K562 (cell line): ENCODE data around the gene DNAAF2. TPM values are rescaled to one million over a fixed set of nuclear protein-coding genes. Genes with fewer than 3 reads are reported as not detected.
A peak's percentile ranks its signal among the peaks of the same experiment; 100 is the strongest.

Experiments
- ARID4B ChIP-seq: sonication (generic); formaldehyde crosslinking; IDR thresholded peaks from 2 replicates; pipeline ENCODE4 v1.8.0; 2022; ENCODE audit warnings: mild to moderate bottlenecking, missing genetic modification reagents
- ATF2 ChIP-seq: sonication (generic); formaldehyde crosslinking; IDR thresholded peaks from 2 replicates; pipeline ENCODE4 v1.8.1; 2022; ENCODE audit warnings: missing genetic modification reagents
- ATF4 ChIP-seq: fragments of 450-650 bp; formaldehyde crosslinking; IDR thresholded peaks from 2 replicates; pipeline ENCODE4 v1.4.0; 2022; ENCODE audit warnings: mild to moderate bottlenecking, moderate library complexity
- BRD9 ChIP-seq: fragments of 450-650 bp; IDR thresholded peaks from 2 replicates; pipeline ENCODE4 v1.6.1; 2018; ENCODE audit warnings: low read depth; ENCODE audit not compliant: partially characterized antibody
- CREM ChIP-seq: IDR thresholded peaks from 2 replicates; pipeline ENCODE4 v1.6.1; 2014; ENCODE audit warnings: antibody characterized with exemption, low read depth
- ETS2 ChIP-seq: IDR thresholded peaks from 2 replicates; pipeline ENCODE4 v1.6.1; 2016; ENCODE audit warnings: borderline replicate concordance, missing genetic modification characterization, mild to moderate bottlenecking, moderate library complexity, missing compliant biosample characterization; ENCODE audit not compliant: poor library complexity, severe bottlenecking
- ETV5 ChIP-seq: sonication (generic); formaldehyde crosslinking; IDR thresholded peaks from 2 replicates; pipeline ENCODE4 v1.4.0; 2020; ENCODE audit warnings: low read depth, mild to moderate bottlenecking, missing genetic modification reagents
- HLTF ChIP-seq: fragments of 450-650 bp; IDR thresholded peaks from 2 replicates; pipeline ENCODE4 v1.6.1; 2016
- HMGN3 ChIP-seq: IDR thresholded peaks from 2 replicates; pipeline ENCODE4 v1.6.1; 2011; ENCODE audit warnings: borderline replicate concordance, low read depth, mild to moderate bottlenecking, mixed read lengths, low read length; ENCODE audit not compliant: insufficient read length; ENCODE audit errors: extremely low read depth
- MEIS2 ChIP-seq: fragments of 450-650 bp; IDR thresholded peaks from 2 replicates; pipeline ENCODE4 v1.6.1; 2014; ENCODE audit warnings: mild to moderate bottlenecking; ENCODE audit not compliant: partially characterized antibody
- MXD1 ChIP-seq: fragments of 250-450 bp; sonication (Bioruptor Pico); IDR thresholded peaks from 2 replicates; pipeline ENCODE4 v1.8.0; 2021; ENCODE audit warnings: borderline replicate concordance, mild to moderate bottlenecking, moderate library complexity; ENCODE audit not compliant: poor library complexity, severe bottlenecking
- NCOA2 ChIP-seq, 2 experiments: fragments of 450-650 bp; IDR thresholded peaks; 2 replicates each; pipeline ENCODE4 v1.6.1; 2018; ENCODE audit warnings: mild to moderate bottlenecking in 2 of 2, moderate library complexity in 1 of 2; ENCODE audit not compliant: partially characterized antibody in 2 of 2
- SUPT5H ChIP-seq: fragments of 450-650 bp; IDR thresholded peaks from 2 replicates; pipeline ENCODE4 v1.6.1; 2016
- TBP ChIP-seq: optimal IDR thresholded peaks from 2 replicates; pipeline ENCODE3; 2011; ENCODE audit warnings: low read depth, low read length, improper control_type of control experiment
- TCF7L2 ChIP-seq: fragments of 150-350 bp; IDR thresholded peaks from 2 replicates; pipeline ENCODE4 v1.6.1; 2016; ENCODE audit warnings: low read depth, mild to moderate bottlenecking, low read length, moderate library complexity
- THAP7 ChIP-seq: fragments of 250-450 bp; sonication (Bioruptor Pico); IDR thresholded peaks from 2 replicates; pipeline ENCODE4 v1.5.0; 2021
- ZBTB17 ChIP-seq: fragments of 450-650 bp; formaldehyde crosslinking; IDR thresholded peaks from 2 replicates; pipeline ENCODE4 v1.4.0; 2020; ENCODE audit warnings: mild to moderate bottlenecking
- ZNF224 ChIP-seq: sonication (generic); formaldehyde crosslinking; IDR thresholded peaks from 2 replicates; pipeline ENCODE4 v1.8.0; 2022; ENCODE audit warnings: mild to moderate bottlenecking, missing genetic modification reagents
- ZNF23 ChIP-seq: fragments of 250-450 bp; sonication (Bioruptor Pico); IDR thresholded peaks from 2 replicates; pipeline ENCODE4 v1.4.0; 2020; ENCODE audit warnings: mild to moderate bottlenecking
- ZNF785 ChIP-seq: fragments of 250-450 bp; sonication (Bioruptor Pico); IDR thresholded peaks from 2 replicates; pipeline ENCODE4 v1.4.0; 2020; ENCODE audit warnings: mild to moderate bottlenecking
- polyA plus RNA-seq, 8 experiments: library from polyadenylated mRNA; depleted of rRNA in 4 of 8; stranded (reverse) in 5 of 8; unstranded in 3 of 8; fragments of >200 nt; fragmentation: Nextera tagmentation in 2 of 8; fragmentation: Illumina TruSeq in 1 of 8; extraction: Ambion mirVana in 2 of 8; extraction: Trizol in 1 of 8; gene quantifications; 2 replicates each; pipeline versions ENCODE4 v1.2.1 to v1.2.3, GENCODE V29; 2011 to 2014; ENCODE audit warnings: inconsistent platforms in 1 of 8, missing spikeins in 1 of 8
- total RNA-seq, 7 experiments: library from RNA; depleted of rRNA in 6 of 7; stranded (reverse); fragments of >200 nt in 6 of 7; fragmentation: Illumina TruSeq in 2 of 7; extraction: Trizol in 2 of 7; gene quantifications; 2 replicates each; pipeline versions ENCODE4 v1.2.1 to v1.2.3, GENCODE V29; 2011 to 2021; ENCODE audit warnings: low replicate concordance in 1 of 7

DNAAF2 gene
- total and polyA plus RNA-seq, 9 of the 15 experiments (the other 6 are each of a cell fraction or from before 2014, with no cell fraction given), result 2.4 to 14.6 (median 11.1) TPM

- peak; percentile 97; the same call in 1 of the 2 replicates for TF ChIP-seq ATF2 (CRISPR knock-in tag)
- no peak for TF ChIP-seq TCF7L2
- TF ChIP-seq ZNF224 (CRISPR knock-in tag), result no peak
- no peak for TF ChIP-seq THAP7
- TF ChIP-seq ETS2, result no peak
- TF ChIP-seq ARID4B (CRISPR knock-in tag), result no peak; the same call in 1 of the 2 replicates
- no peak for TF ChIP-seq ATF4 (CRISPR knock-in tag)
- TF ChIP-seq MEIS2, result peak; percentile 89
- TF ChIP-seq ZBTB17 (CRISPR knock-in tag), result no peak
- TF ChIP-seq HLTF, result no peak
- peak; percentile 24 for TF ChIP-seq MXD1 (CRISPR knock-in tag)
- no peak for TF ChIP-seq ZNF23 (CRISPR knock-in tag)
- no peak for TF ChIP-seq ETV5 (CRISPR knock-in tag)
- no peak for TF ChIP-seq NCOA2 (IDR thresholded peaks at IDR 0.05; ENCODE audit: partially characterized antibody in 2 of 2)
- TF ChIP-seq CREM, result peak; percentile 97
- TF ChIP-seq SUPT5H, result peak; percentile 97
- TF ChIP-seq ZNF785 (CRISPR knock-in tag), result no peak
- no peak for TF ChIP-seq HMGN3
- peak; percentile 94 for TF ChIP-seq TBP
- no peak for TF ChIP-seq BRD9
These were observed 49.0 kb downstream of the DNAAF2 start, which contains the start of gene RPS29 (continued) for GRCh38 chr14:49585803-49586672.
